ENCODE measurements around the gene UMAD1.

The UMAD1 gene

DNA sequence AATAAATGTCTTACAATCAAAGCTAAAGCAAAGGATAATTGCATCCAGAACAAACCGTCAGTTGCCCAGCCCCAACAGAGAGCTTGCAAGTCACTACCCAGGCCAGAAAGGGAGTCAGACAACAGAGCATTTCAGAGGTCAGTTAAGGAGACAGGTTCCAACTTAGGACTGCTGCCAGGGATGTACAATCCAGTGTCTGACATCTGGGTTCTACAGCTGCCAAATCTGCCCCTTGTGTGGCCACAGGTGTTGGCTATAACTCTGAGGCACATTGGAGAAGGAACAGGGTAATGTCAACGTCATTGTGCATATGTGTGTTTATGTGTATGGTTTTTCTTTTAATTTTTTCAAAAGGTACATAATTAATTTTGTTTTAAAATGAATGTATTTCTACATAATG lies 242.8 kb downstream of the UMAD1 start:
- DNase-seq (ENCODE audit: low spot score), result no peak

DNA sequence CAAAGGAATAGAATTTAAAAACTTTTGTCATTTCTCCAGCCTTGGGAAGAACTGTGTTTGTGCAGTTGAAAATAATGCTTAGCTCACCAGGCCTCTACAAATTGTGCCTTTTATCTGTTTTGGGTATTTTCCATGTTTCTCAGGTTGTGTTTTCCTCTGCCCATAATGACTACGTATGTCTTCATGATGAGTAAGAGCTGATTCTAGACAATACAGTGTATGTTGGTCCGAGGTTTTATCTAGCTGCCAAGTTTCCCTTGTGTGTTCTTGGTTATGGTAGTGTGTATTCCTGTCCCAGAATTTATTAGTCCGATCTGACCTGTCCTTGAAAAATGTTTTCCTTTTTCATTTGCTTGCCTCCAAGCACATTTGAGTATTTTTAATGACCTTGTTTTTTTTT lies 244.3 kb downstream of the UMAD1 start:
- DNase-seq (ENCODE audit: low spot score), result no peak

DNA sequence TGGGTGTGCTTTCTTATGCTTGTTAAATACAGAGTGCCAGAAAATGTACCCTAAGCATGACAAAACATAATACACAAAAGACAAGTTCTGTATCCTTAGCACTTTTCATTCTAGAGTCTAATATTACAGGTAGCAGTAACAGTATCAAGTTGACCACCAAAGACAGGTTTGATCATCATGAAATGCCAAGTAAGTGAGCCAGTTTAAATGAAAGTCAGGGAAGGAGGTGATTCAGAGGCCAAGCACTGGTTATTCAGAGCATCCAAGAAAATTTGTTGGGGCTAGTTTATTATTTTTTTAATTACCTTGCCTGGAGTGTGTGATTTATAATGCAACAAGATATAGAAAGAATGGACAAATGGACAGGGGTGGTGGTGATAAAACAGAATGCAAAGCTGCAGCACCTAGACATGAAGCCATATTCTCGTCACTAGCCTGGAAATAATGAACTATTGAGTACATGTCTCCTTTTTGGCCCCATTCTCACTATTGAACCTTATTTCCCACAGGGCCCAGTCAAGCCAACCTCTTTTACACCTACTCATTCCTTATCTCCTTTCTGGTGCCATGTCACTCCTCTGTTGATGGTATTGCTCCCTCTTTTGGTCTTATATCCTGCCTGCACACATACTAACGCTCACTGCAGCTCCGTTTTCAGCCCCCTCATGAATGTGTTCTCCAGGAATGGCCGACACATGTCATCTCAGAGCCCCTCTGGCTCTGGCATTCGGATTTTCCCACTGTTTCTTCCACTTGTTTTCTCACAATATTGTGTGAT lies 249.4 kb downstream of the UMAD1 start:
- DNase-seq (ENCODE audit: low spot score), result no peak

DNA sequence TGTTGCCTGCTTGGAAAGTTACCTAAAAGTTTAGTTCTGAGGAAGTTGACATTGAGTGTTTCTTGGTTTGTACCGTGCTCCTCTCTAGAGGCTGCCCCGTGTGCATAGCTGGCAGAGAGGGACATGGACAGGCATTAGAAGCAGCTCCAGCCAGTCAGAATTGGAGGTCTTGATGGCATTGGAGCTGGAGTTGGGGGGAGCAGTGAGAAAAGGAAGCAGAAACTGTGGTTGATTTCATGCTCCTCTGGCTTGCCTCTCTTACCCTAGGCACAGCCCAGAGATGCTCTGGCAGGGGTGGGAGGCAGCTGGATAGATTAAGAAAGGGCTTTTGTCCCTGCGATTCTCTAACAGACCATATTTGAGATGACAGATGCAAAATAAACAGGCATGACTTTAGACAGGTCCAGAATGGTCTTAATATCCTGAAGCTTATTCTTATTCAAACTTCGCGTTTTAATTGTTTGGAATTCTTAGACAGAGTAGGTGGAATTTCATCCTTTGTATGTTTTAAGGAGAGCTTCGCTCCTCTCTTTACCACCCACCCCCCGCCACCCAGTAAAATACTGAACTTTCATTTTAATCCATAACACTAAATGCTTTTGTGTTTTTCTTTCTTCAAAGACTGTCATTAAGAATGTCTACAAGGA lies 254.6 kb downstream of the UMAD1 start:
- DNase-seq (ENCODE audit: low spot score), result no peak

DNA sequence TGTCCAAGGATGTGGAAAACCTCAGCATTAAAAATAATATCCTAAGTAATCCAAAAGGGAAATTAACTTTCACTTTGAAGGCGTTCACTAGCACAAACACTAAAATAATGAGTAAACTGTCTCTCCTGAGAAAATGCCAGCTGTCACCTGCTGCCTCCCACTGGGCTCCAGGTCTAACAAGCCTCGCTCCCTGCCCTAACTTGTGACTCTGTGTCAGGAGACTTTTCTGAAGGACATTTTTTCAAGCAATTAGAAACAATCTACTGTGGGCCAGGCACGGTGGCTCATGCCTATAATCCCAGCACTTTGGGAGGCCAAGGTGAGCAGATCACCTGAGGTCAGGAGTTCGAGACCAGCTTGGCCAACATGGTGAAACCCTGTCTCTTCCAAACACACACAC lies 255.2 kb downstream of the UMAD1 start:
- no peak for DNase-seq (ENCODE audit: low spot score)

DNA sequence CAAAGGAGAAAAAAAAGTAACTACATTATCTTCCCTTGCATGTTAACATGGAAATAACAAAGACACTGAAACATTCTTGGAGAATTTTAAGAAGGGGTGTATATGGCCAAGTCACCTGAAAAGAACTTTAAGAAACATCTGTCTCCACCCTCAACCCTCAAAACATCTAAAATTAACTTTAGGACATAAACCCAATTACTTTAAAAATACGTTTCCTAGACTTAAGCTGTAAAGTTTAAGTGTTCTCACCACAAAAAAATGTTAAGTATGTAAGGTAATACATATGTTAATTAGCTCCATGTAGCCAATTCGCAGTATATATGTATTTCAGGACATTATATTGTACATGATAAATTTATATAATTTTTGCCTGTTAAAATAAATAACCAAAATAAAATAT lies 257.0 kb downstream of the UMAD1 start:
- no peak for DNase-seq (ENCODE audit: low spot score)

DNA sequence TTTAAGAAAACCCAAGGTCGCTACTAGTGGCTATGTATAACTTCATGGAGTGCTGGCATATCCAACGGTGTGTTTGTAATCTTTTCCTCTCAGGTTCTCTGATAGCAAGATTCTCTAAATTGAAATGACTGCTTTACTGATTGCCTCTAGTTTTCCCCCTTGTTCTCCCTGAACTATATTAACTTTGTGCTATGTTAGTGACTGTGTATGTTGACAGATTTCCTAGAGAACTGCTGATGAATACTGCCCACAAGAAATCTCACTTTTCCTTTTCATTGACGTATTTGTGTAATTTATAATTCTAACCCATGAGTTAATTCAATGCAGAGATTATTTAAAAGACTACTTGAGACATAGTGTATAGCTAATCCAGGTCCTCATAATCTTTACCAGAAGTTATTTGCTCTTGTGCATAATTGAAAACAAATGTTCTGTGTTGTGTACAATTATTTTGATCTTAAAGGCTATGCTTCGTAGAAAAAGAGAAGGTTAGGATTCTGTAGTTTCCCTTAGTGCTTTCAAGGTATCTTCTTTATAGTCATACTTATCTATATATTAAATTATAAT lies 257.5 kb downstream of the UMAD1 start:
- no peak for DNase-seq (ENCODE audit: low spot score)

DNA sequence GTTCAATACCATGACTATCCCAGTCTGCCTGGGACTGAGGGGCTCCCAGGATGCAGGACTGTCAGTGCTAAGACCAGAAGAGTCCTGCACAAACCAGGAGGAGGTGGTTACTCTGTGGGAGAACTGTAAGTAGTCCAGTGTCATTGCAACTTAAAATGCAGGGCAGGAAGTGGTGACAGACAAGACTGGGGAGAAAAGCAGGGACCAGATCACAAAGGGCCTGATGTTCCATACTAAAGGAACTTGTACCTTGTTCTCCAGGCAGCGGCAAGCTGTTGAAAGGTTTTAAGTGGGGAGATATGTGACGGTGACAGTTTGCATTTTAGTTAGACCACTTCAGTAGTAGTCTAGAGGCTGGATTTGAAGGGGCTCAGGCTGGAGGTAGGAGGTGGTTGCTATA lies 262.3 kb downstream of the UMAD1 start:
- no peak for DNase-seq (ENCODE audit: low spot score)

DNA sequence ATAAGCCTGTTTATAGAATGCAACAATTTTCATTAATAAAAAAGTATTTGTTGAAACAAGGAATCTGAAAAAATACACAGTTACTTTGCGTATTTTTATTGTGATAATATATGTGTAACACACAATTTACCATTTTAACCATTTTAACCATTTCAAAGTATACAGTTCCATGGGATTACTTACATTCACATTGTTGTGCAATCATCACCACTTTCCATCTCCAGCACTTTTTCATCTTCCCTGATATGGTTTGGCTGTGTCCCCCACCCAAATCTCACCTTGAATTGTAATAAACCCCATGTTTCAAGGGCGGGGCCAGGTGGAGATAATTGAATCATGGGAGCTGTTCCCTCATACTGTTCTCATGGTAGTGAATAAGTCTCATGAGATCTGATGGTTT lies 266.8 kb downstream of the UMAD1 start:
- DNase-seq (ENCODE audit: low spot score), result no peak

DNA sequence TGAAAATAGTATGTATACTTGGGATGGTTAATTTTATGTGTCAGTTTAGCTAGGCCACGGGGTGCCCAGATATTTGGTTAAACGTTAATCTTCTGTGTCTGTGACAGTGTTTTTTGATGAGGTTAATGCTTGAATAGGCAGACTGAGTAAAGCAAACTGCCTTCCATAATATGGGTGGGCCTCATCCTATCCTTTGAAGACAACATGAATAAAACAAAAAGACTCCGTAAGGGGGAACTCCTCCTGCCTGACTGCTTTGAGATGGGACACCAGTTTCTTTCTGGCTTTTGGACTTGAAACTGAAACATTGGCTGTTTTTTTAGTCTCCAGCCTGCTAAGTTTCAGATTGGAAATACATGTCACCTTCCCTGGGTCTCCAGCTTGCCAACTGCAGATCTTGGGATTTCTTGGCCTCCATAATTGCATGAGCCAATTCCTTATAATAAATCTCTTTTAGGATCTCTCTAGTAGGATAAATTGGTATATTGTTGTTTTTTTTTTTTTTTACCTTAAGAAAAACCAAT lies 268.1 kb downstream of the UMAD1 start:
- no peak for DNase-seq (ENCODE audit: low spot score)

DNA sequence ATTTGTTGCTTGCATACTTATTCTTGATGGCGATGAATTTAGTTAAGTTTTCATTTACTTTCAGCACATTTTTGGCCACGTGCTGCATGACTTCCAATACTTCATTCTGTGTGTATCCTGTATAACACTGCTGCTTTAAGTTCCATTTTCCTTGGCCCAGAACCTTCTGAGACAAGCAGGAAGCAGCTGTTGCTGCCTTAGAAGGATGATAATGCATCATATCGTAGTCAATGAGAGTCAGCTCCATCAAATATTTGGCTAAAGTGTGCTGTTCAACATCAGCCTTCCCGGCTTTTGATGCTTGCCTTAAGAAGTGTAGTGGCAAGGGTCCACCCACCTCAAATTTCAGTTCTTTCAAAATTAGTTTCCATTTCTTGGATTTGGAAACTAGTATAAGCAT lies 268.8 kb downstream of the UMAD1 start:
- no peak for DNase-seq (ENCODE audit: low spot score)

DNA sequence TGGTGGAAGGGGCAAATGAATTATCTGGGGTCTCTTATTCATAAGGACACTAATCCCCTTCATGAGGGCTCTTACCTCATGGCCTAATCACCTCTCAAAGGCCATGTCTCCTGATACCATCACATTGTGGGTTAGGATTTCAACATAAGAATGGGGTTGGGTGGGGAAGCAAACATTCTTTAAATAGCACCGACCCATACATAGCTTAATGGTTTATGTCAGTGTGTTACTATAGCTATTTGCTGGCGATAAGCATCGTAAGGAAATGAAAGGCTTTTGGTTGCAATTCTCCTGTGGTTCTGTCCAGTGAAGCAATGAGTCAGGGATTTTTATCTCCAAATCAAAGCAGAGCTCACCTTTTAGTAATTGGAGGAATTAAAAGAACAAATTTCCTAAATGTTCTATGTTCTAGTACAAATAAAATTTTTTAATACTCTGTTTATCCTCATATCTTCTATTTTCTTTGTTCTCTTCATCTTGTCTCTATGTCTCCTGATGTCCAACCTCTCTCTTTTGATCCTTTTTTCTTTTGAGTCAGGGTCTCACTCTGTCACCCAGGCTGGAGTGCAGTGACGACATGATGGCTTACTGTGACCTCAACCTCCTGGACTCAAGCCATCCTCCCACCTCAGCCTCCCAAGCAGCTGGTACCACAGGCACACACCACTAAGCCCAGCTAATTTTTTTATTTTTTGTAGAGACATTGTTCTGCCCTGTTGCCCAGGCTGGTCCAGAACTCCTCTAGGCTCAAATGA lies 271.0 kb downstream of the UMAD1 start:
- no peak for DNase-seq (ENCODE audit: low spot score)

DNA sequence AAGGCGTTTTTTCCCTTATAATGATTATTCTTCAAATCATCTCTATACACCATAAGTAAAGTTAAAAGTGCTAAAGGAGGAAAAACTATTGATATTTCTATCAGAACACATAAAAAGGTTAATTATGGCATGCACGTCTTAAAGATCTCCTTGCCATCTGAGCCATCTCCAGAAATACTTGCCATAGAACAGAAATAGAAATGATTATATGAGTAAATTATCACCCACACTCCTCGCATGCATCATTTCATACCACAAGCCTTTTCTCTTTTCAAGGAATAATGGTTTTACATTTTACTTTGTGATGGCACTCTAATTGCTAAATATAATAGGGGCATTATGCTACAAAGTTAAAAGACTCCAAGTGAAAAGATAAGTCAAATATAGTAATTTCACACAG lies 272.4 kb downstream of the UMAD1 start:
- DNase-seq (ENCODE audit: low spot score), result no peak

DNA sequence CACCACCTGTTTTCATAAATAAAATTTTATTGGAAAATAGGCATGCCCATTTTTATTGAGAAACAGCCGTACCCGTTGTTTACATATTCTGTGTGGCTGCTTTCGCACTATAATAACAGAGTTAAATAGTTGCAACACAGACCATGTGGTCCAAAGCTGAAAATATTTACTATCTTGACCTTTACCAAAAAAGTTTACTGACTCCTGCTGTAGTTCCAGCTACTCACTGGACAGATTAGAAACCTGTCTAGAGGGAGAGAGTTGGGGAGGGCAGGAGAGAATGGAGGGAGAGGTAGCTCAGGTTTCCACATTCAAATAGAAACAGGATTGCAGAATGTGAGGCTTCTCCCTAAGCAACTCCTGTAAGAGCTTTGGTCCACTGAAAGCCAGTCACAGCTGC lies 273.0 kb downstream of the UMAD1 start:
- DNase-seq (ENCODE audit: low spot score), result no peak

DNA sequence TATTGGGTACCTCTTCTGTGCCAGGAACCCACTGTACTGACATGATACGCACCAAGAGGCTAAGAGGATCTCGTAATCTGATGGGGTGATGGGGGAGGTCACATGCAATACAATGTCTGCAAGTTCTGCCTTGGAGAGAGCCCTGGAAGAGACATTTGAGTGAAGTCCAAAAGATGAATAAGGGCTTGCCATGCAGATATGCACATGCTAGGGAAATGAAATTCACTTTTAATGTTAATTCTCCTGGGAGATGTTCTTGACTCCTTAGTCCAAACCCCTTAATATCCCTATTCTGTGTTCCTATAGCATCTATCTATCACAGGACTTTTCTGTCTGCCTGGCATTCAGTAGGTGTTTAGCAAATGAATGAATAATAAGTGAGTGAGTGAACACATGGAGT lies 274.0 kb downstream of the UMAD1 start:
- DNase-seq (ENCODE audit: low spot score), result no peak

DNA sequence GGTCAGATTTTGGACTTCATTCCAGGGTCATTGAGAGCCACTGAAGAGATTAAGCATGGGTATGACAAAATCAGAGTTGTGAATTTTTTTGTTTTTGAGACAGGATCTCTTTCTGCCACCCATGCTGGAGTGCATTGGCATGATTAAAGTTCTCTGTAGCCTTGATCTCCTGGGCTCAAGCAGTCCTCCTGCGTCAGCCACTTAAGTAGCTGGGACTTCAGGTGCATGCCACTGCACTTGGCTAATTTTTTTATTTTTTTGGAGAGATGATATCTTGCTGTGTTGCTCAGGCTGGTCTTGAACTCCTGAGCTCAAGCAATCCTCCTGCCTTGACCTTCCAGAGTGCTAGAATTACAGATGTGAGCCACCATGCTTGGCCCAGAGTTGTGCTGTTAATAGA lies 275.5 kb downstream of the UMAD1 start:
- DNase-seq (ENCODE audit: low spot score), result no peak

DNA sequence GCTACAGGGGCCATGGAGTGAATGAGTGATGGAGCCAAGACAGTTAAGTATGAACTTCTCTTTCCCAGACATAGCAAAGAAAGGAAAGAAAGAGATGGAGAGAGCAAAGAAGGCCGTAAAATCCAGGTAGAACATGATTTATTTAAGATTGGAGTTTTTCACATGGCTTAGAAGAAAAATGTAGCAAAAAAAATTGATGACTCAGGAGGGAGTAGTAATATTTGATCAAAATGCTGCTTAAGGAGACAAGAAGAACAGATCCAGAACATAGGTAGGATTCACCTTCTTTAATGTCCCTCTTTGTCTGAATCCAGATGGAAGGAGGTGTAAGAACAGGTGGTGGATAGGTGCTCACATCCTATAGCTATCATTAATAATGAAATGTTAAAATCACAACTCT lies 277.0 kb downstream of the UMAD1 start:
- DNase-seq (ENCODE audit: low spot score), result no peak

DNA sequence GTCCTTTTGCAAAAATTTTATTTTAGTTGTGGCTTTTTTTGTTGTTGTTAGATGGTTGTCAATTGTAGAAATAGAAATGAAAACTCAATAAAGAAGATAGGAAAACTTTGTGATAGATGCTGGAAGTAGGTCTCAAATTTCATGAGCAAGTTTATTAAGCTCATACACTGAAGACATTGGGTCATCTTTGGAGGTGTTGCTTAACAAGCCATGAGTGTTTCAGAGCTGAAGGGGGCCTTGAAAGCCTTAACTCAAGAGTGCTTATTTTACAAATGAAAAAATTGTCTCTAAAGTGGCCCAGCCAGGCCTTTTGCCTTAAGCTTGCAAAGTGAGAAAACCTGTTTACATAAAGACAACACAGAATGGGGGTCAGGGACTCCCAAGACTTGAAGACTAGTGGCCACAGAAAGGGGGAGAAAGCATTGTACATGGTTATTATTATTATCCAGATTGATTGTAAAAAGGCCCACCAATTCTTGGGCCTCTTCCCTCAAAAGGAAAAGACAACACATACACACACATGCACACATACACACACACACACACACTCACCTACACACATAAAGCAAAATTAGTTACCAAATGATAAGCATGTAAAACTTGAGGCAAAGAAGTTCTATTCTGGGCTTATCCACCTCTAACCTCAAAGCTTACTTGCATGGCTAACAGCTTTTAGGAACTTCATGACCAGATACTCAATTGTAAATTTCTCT lies 278.3 kb downstream of the UMAD1 start:
- DNase-seq (ENCODE audit: low spot score), result no peak

DNA sequence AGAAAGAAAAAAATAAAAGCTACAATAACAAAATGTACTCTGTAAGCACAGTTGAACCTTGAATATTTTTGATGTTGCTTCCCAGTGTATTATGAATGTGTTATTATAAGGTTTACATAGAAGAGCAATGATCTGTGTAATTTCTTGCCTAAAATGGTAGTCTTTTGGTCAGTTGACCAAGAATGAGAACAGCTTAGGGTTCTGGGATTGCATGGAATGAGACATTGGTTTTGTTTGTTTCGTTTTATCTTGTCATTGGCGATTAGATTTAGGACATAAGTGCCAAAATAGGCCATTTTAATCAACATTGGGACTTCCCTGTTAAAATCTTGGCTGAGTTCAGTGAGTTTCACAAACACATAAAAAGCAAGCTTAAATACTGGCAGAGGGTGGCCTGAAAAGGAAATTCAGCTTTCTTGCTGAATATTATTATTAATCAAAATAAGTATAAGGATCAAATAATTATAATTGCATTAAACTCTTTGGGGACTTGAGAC lies 278.9 kb downstream of the UMAD1 start:
- no peak for DNase-seq (ENCODE audit: low spot score)

DNA sequence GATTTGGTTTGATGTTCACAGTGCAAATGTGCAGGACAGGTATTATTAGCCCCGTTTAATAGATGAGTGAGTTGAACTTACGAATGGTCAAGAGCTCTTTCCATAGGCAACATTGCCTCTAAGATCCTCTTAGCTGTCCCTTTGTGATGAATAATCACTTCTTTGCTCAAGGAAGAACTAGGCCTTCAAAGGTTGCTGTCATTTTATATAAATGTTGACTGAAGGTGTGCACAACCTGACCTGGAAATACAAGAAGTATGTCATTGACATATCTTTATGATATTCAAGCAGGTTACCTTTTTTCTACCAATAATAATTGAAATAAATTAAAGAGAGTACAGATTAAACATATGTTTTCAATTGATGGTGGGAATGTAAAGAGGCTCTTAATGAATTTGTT lies 279.5 kb downstream of the UMAD1 start:
- DNase-seq (ENCODE audit: low spot score), result no peak

DNA sequence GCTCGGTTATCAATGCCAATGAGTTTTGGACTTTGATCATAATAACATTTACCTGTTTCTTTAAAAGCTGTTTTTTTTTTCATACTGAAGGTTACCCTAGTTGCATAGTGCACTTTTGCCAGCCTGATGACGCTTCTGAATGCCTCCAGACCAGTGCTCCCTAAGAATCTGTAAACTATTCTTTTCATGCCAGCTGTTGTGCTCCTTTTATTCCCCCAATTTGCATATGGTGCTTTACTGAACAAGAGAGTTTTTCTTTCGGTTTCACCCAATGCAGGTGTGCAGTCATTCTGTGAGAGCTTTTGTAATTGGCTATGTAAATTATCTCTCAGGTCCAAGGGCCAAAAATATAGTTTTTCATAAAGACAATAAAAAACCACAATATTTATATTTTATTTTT lies 279.9 kb downstream of the UMAD1 start:
- no peak for DNase-seq (ENCODE audit: low spot score)

DNA sequence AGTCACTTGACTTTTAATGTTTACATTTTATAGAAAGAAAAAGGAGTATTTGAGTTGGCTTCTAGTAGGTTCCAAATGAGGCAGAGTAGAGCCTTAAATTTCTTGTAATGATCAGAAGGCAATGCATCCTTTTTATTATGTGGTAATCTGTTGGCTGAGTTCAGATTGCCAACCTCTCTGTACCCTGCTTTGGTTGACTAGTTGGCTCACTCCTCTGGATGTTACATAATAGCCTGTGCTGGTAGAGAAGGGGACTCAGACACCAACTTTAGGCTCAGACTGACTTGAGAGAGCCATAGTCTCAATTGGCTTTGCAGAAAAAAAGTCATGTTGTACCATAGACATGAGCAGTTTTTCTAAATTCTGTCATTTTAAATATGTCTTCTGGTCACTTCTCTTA lies 281.3 kb downstream of the UMAD1 start:
- DNase-seq (ENCODE audit: low spot score), result no peak

Measured in left forelimb (tissue), 1 donor.